Measurements from ENCODE around the gene AKAIN1. TPM values are rescaled to one million over a fixed set of nuclear protein-coding genes. Genes with fewer than 3 reads are reported as not detected.

Gene AKAIN1
- total and polyA plus RNA-seq, 2 of the 4 experiments (the other 2 are of a cell fraction), result not detected

DNA sequence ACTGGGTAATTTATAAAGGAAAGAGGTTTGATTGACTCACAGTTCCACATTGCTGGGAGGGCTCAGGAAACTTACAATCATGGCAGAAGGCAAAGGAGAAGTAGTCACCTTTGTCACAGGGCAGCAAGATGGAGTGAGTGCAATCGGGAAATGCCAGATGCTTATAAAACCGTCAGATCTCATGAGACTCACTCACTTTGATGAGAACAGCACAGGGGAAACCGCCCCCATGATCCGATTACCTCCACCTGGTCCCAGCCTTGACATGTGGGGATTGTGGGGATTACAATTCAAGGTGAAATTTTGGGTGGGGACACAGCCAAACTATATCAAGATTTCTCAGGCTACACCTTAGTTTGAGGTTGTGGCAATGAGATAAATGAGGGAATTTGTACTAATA is 54.9 kb downstream of the AKAIN1 start:
- no peaks in the 10 kb centered on the region for H3K9me1 ChIP-seq (ENCODE audit: insufficient read depth, low read length)
- no peak overlapping the region for H3K23ac ChIP-seq (ENCODE audit: low read depth, low read length)
- H2BK20ac ChIP-seq (ENCODE audit: low read depth, low read length), result no peak overlapping the region
- ChIA-PET POLR2A (ENCODE audit: unreplicated experiment) (no interaction called here), CTCF (no interaction called here)
- H3K27me3 ChIP-seq (ENCODE audit: control insufficient read depth, insufficient read depth, low read length), result no peaks in the 10 kb centered on the region
- H2BK15ac ChIP-seq (ENCODE audit: low read depth, low read length), result no peak overlapping the region
- intact Hi-C loops (cut with micrococcal nuclease) (no loop called here), in situ Hi-C loops (cut with MboI; ENCODE audit: low sequenced_read_pairs) (no loop called here), dilution Hi-C loops (cut with HindIII; ENCODE audit: low sequenced_read_pairs, unreplicated experiment) (no loop called here)
- H3K4me1 ChIP-seq (ENCODE audit: control insufficient read depth, insufficient read depth, low read length), result no peaks in the 10 kb centered on the region
- H4K8ac ChIP-seq (ENCODE audit: low read depth in 2 of 2, low read length in 2 of 2), result no peak overlapping the region
- H3K18ac ChIP-seq (ENCODE audit: low read depth, low read length), result no peak overlapping the region
- H4K91ac ChIP-seq (ENCODE audit: insufficient read depth, low read depth, low read length), result no peak overlapping the region
- H3K4me3 ChIP-seq (ENCODE audit: insufficient read depth, low read depth, low read length), result no peak overlapping the region
- BruUV-seq (replicated peaks), result no TSS peak
- no peak overlapping the region for H3K4me2 ChIP-seq (ENCODE audit: low read depth, low read length)
- no peak overlapping the region for H3K4ac ChIP-seq (ENCODE audit: low read depth, low read length)
- DNase-seq (no peak), ATAC-seq (ENCODE audit: low read depth) (no peak)
- H3K56ac ChIP-seq (ENCODE audit: extremely low read depth, insufficient read depth, low read length), result no peak overlapping the region
- H2AK5ac ChIP-seq (ENCODE audit: low read depth, low read length), result no peak overlapping the region
- H3K79me1 ChIP-seq (ENCODE audit: low read depth in 1 of 2, low read length in 2 of 2), result no peaks in the 10 kb centered on the region
- no peaks in the 10 kb centered on the region for H3K36me3 ChIP-seq (ENCODE audit: control insufficient read depth, insufficient read depth, low read length)
- no peak overlapping the region for H3K9ac ChIP-seq (ENCODE audit: low read depth, low read length)
- no peak overlapping the region for H3K14ac ChIP-seq (replicated peaks; ENCODE audit: low read depth, low read length)
- H2BK120ac ChIP-seq (ENCODE audit: low read depth, low read length), result no peak overlapping the region
- H3K27ac ChIP-seq (ENCODE audit: insufficient read depth, low read length), result no peak overlapping the region
- no peak for TF ChIP-seq RFX5 (IDR thresholded peaks at IDR 0.05; ENCODE audit: low read depth, low read length)
- no peak for TF ChIP-seq MAFK (IDR thresholded peaks at IDR 0.05; ENCODE audit: low read depth, low read length)
- no peak for TF ChIP-seq RAD21 (IDR thresholded peaks at IDR 0.05; ENCODE audit: low read length)
- TF ChIP-seq FOS (IDR thresholded peaks at IDR 0.05; ENCODE audit: low read depth, low read length), result no peak
- TF ChIP-seq, protein P1, sequence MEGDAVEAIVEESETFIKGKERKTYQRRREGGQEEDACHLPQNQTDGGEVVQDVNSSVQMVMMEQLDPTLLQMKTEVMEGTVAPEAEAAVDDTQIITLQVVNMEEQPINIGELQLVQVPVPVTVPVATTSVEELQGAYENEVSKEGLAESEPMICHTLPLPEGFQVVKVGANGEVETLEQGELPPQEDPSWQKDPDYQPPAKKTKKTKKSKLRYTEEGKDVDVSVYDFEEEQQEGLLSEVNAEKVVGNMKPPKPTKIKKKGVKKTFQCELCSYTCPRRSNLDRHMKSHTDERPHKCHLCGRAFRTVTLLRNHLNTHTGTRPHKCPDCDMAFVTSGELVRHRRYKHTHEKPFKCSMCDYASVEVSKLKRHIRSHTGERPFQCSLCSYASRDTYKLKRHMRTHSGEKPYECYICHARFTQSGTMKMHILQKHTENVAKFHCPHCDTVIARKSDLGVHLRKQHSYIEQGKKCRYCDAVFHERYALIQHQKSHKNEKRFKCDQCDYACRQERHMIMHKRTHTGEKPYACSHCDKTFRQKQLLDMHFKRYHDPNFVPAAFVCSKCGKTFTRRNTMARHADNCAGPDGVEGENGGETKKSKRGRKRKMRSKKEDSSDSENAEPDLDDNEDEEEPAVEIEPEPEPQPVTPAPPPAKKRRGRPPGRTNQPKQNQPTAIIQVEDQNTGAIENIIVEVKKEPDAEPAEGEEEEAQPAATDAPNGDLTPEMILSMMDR (conservative IDR thresholded peaks at IDR 0.05; ENCODE audit: low read depth, low read length), result no peak
- TF ChIP-seq CHD1 (IDR thresholded peaks at IDR 0.05; ENCODE audit: low read depth, low read length), result no peak
- TF ChIP-seq POLR2A (IDR thresholded peaks at IDR 0.05; ENCODE audit: low read depth, low read length), result no peak
- TF ChIP-seq CEBPB (IDR thresholded peaks at IDR 0.05; ENCODE audit: low read depth, low read length), result no peak
- TF ChIP-seq MAZ (IDR thresholded peaks at IDR 0.05; ENCODE audit: borderline replicate concordance, low read depth, low read length), result no peak
- no peak for TF ChIP-seq BHLHE40 (IDR thresholded peaks at IDR 0.05; ENCODE audit: low read depth, low read length)
- no peak for TF ChIP-seq NFE2L2 (IDR thresholded peaks at IDR 0.05; ENCODE audit: low read depth, low read length)
- TF ChIP-seq MXI1 (IDR thresholded peaks at IDR 0.05; ENCODE audit: borderline replicate concordance, low read depth, low read length), result no peak
- TF ChIP-seq RCOR1 (IDR thresholded peaks at IDR 0.05; ENCODE audit: insufficient replicate concordance, low read length), result no peak
- TF ChIP-seq, protein P2, sequence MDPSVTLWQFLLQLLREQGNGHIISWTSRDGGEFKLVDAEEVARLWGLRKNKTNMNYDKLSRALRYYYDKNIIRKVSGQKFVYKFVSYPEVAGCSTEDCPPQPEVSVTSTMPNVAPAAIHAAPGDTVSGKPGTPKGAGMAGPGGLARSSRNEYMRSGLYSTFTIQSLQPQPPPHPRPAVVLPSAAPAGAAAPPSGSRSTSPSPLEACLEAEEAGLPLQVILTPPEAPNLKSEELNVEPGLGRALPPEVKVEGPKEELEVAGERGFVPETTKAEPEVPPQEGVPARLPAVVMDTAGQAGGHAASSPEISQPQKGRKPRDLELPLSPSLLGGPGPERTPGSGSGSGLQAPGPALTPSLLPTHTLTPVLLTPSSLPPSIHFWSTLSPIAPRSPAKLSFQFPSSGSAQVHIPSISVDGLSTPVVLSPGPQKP (IDR thresholded peaks at IDR 0.05; ENCODE audit: borderline replicate concordance, low read depth, low read length), result no peak
- TF ChIP-seq, protein P3, sequence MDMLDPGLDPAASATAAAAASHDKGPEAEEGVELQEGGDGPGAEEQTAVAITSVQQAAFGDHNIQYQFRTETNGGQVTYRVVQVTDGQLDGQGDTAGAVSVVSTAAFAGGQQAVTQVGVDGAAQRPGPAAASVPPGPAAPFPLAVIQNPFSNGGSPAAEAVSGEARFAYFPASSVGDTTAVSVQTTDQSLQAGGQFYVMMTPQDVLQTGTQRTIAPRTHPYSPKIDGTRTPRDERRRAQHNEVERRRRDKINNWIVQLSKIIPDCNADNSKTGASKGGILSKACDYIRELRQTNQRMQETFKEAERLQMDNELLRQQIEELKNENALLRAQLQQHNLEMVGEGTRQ (IDR thresholded peaks at IDR 0.05; ENCODE audit: low read depth, low read length), result no peak
- TF ChIP-seq SMC3 (IDR thresholded peaks at IDR 0.05; ENCODE audit: low read depth, low read length), result no peak
- H3K9me3 ChIP-seq (ENCODE audit: control insufficient read depth, insufficient read depth, low read length), result no peaks in the 10 kb centered on the region; the same call in none of the 2 replicates
- H4K20me1 ChIP-seq (ENCODE audit: insufficient read depth, low read length), result no peaks in the 10 kb centered on the region
- no peak overlapping the region for H2BK5ac ChIP-seq (ENCODE audit: low read depth, low read length, poor library complexity, severe bottlenecking)
- no peak overlapping the region for H4K5ac ChIP-seq (ENCODE audit: low read depth, low read length)
- no CpG with 5 or more reads among the region's 4 CpGs for WGBS, 2 experiments (ENCODE audit: extremely low coverage in 2 of 2, insufficient read length in 1 of 2)
- no peak overlapping the region for H2AFZ ChIP-seq (replicated peaks; ENCODE audit: low read length, poor library complexity)
- no peak overlapping the region for H2AK9ac ChIP-seq (replicated peaks; ENCODE audit: low read depth, low read length, poor library complexity)

All from IMR-90 (cell line).